K562 (cell line): ENCODE measurements around the gene ZDHHC18. TPM values are rescaled to one million over a fixed set of nuclear protein-coding genes. Genes with fewer than 3 reads are reported as not detected.

Experiments used
- DPF2 ChIP-seq: fragments of 450-650 bp; IDR thresholded peaks from 2 replicates; pipeline ENCODE4 v1.6.1; 2016
- KDM4B ChIP-seq, 2 experiments: fragments of 450-650 bp in 1 of 2; sonication (generic) in 1 of 2; IDR thresholded peaks; 2 replicates each; pipeline ENCODE4 v1.6.1; 2016 to 2017; ENCODE audit warnings: borderline replicate concordance in 2 of 2, antibody characterized with exemption in 1 of 2, low read depth in 1 of 2, mild to moderate bottlenecking in 1 of 2
- MYBL2 ChIP-seq, 2 experiments: fragments of 450-650 bp in 1 of 2; sonication (generic) in 1 of 2; formaldehyde crosslinking in 1 of 2; IDR thresholded peaks; 2 replicates each; pipeline versions ENCODE4 v1.6.1 to v1.8.1; 2017 to 2022; ENCODE audit warnings: borderline replicate concordance in 1 of 2, inconsistent platforms in 1 of 2, low read depth in 1 of 2, mild to moderate bottlenecking in 1 of 2, missing genetic modification reagents in 1 of 2, moderate library complexity in 1 of 2
- POLR2B ChIP-seq: fragments of 450-650 bp; IDR thresholded peaks from 2 replicates; pipeline ENCODE4 v1.6.1; 2018; ENCODE audit warnings: low read depth; ENCODE audit not compliant: partially characterized antibody
- SOX6 ChIP-seq: fragments of 450-650 bp; IDR thresholded peaks from 2 replicates; pipeline ENCODE4 v1.6.1; 2014; ENCODE audit warnings: mild to moderate bottlenecking
- ZNF212 ChIP-seq: fragments of 450-650 bp; formaldehyde crosslinking; IDR thresholded peaks from 2 replicates; pipeline ENCODE4 v1.4.0; 2020; ENCODE audit warnings: mild to moderate bottlenecking
- ZNF785 ChIP-seq: fragments of 250-450 bp; sonication (Bioruptor Pico); IDR thresholded peaks from 2 replicates; pipeline ENCODE4 v1.4.0; 2020; ENCODE audit warnings: mild to moderate bottlenecking
- polyA plus RNA-seq, 8 experiments: library from polyadenylated mRNA; depleted of rRNA in 4 of 8; stranded (reverse) in 5 of 8; unstranded in 3 of 8; fragments of >200 nt; fragmentation: Nextera tagmentation in 2 of 8; fragmentation: Illumina TruSeq in 1 of 8; extraction: Ambion mirVana in 2 of 8; extraction: Trizol in 1 of 8; gene quantifications; 2 replicates each; pipeline versions ENCODE4 v1.2.1 to v1.2.3, GENCODE V29; 2011 to 2014; ENCODE audit warnings: inconsistent platforms in 1 of 8, missing spikeins in 1 of 8
- total RNA-seq, 7 experiments: library from RNA; depleted of rRNA in 6 of 7; stranded (reverse); fragments of >200 nt in 6 of 7; fragmentation: Illumina TruSeq in 2 of 7; extraction: Trizol in 2 of 7; gene quantifications; 2 replicates each; pipeline versions ENCODE4 v1.2.1 to v1.2.3, GENCODE V29; 2011 to 2021; ENCODE audit warnings: low replicate concordance in 1 of 7
- TF ChIP-seq, protein P1 (sequence below): sonication (generic); formaldehyde crosslinking; IDR thresholded peaks from 2 replicates; pipeline ENCODE4 v1.8.1; 2022; ENCODE audit warnings: missing genetic modification reagents
- TF ChIP-seq, protein P2 (sequence below): sonication (generic); formaldehyde crosslinking; IDR thresholded peaks from 2 replicates; pipeline ENCODE4 v1.8.0; 2022; ENCODE audit warnings: mild to moderate bottlenecking, missing genetic modification reagents
- TF ChIP-seq, protein P3 (sequence below): fragments of 250-450 bp; sonication (Bioruptor Pico); IDR thresholded peaks from 2 replicates; pipeline ENCODE4 v1.5.0; 2020; ENCODE audit warnings: mild to moderate bottlenecking, borderline replicate concordance
- TF ChIP-seq, protein P4 (sequence below): sonication (generic); formaldehyde crosslinking; IDR thresholded peaks from 2 replicates; pipeline ENCODE4 v1.8.1; 2023; ENCODE audit warnings: mild to moderate bottlenecking, missing genetic modification reagents
- TF ChIP-seq, protein P5 (sequence below): fragments of 450-650 bp; IDR thresholded peaks from 2 replicates; pipeline ENCODE4 v1.6.1; 2017; ENCODE audit warnings: mild to moderate bottlenecking, moderate library complexity
- TF ChIP-seq, protein P6 (sequence below): sonication (generic); formaldehyde crosslinking; IDR thresholded peaks from 2 replicates; pipeline ENCODE4 v1.5.0; 2020; ENCODE audit warnings: missing genetic modification reagents

ZDHHC18 gene
- total and polyA plus RNA-seq, 9 of the 15 experiments (the other 6 are each of a cell fraction or from before 2014, with no cell fraction given) = 0.42 to 35.6 (median 15.8) TPM

DNA sequence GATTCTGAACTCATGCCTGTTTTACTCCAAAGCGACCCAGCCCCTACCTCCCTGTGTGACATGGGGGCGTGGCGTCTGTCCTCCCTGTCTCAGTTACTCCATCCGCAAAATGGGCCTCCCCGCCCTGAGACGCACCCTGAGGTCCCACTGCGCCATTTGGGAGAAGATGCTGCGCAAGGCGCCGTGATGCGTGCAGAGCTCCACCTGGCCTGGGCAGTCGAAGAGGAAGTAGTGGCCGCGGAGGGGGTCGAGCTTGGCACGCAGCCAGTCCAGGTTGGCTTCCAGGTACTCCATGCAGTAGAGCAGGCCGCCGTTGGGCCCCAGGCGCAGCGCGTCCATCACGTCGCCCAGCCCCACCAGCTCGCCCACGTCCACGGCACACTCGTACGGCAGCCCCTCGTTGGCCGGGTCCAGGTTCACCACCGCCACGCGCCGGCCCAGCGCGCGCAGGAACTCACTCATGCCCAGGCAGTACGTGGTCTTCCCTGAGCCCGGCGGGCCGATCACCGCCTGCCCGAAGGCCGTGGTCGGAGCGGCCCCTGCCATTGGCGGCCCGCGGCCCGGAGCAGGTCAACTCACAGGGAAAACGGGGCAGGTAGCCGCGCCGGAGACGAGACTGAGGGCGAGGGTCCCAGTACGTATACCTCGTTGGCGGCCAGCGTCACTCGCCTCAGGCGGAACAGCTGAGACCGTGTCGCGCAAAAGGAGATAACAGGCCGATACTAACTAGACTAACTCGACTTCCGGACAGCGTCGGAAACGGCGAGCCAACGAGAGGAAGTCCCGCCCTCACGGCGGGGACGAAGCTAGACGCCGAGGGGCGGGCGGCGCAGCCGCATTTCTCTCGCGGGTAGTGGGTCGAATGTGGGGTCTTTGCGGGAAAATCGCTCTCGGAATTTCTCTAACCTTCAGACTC lies 63.3 kb downstream of the ZDHHC18 start, which contains the start of gene GPN2 (continued):
- TF ChIP-seq KDM4B (IDR thresholded peaks at IDR 0.05; ENCODE audit: borderline replicate concordance in 2 of 2, low read depth in 1 of 2) = no peak; a peak in 1 of 4 replicates
- TF ChIP-seq, protein P1, sequence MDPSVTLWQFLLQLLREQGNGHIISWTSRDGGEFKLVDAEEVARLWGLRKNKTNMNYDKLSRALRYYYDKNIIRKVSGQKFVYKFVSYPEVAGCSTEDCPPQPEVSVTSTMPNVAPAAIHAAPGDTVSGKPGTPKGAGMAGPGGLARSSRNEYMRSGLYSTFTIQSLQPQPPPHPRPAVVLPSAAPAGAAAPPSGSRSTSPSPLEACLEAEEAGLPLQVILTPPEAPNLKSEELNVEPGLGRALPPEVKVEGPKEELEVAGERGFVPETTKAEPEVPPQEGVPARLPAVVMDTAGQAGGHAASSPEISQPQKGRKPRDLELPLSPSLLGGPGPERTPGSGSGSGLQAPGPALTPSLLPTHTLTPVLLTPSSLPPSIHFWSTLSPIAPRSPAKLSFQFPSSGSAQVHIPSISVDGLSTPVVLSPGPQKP (CRISPR knock-in tag) = no peak
- TF ChIP-seq DPF2 = peak; percentile 55; the same call in 1 of the 2 replicates
- TF ChIP-seq, protein P2, sequence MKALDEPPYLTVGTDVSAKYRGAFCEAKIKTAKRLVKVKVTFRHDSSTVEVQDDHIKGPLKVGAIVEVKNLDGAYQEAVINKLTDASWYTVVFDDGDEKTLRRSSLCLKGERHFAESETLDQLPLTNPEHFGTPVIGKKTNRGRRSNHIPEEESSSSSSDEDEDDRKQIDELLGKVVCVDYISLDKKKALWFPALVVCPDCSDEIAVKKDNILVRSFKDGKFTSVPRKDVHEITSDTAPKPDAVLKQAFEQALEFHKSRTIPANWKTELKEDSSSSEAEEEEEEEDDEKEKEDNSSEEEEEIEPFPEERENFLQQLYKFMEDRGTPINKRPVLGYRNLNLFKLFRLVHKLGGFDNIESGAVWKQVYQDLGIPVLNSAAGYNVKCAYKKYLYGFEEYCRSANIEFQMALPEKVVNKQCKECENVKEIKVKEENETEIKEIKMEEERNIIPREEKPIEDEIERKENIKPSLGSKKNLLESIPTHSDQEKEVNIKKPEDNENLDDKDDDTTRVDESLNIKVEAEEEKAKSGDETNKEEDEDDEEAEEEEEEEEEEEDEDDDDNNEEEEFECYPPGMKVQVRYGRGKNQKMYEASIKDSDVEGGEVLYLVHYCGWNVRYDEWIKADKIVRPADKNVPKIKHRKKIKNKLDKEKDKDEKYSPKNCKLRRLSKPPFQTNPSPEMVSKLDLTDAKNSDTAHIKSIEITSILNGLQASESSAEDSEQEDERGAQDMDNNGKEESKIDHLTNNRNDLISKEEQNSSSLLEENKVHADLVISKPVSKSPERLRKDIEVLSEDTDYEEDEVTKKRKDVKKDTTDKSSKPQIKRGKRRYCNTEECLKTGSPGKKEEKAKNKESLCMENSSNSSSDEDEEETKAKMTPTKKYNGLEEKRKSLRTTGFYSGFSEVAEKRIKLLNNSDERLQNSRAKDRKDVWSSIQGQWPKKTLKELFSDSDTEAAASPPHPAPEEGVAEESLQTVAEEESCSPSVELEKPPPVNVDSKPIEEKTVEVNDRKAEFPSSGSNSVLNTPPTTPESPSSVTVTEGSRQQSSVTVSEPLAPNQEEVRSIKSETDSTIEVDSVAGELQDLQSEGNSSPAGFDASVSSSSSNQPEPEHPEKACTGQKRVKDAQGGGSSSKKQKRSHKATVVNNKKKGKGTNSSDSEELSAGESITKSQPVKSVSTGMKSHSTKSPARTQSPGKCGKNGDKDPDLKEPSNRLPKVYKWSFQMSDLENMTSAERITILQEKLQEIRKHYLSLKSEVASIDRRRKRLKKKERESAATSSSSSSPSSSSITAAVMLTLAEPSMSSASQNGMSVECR = peak; percentile 97
- TF ChIP-seq, protein P3, sequence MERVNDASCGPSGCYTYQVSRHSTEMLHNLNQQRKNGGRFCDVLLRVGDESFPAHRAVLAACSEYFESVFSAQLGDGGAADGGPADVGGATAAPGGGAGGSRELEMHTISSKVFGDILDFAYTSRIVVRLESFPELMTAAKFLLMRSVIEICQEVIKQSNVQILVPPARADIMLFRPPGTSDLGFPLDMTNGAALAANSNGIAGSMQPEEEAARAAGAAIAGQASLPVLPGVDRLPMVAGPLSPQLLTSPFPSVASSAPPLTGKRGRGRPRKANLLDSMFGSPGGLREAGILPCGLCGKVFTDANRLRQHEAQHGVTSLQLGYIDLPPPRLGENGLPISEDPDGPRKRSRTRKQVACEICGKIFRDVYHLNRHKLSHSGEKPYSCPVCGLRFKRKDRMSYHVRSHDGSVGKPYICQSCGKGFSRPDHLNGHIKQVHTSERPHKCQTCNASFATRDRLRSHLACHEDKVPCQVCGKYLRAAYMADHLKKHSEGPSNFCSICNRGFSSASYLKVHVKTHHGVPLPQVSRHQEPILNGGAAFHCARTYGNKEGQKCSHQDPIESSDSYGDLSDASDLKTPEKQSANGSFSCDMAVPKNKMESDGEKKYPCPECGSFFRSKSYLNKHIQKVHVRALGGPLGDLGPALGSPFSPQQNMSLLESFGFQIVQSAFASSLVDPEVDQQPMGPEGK (CRISPR knock-in tag) = 0 out of 2 replicates have a peak, but pooled peaks have one; percentile 12
- peak; percentile 24; the same call in 1 of the 2 replicates for TF ChIP-seq SOX6
- peak; percentile 92 for TF ChIP-seq POLR2B
- TF ChIP-seq, protein P4, sequence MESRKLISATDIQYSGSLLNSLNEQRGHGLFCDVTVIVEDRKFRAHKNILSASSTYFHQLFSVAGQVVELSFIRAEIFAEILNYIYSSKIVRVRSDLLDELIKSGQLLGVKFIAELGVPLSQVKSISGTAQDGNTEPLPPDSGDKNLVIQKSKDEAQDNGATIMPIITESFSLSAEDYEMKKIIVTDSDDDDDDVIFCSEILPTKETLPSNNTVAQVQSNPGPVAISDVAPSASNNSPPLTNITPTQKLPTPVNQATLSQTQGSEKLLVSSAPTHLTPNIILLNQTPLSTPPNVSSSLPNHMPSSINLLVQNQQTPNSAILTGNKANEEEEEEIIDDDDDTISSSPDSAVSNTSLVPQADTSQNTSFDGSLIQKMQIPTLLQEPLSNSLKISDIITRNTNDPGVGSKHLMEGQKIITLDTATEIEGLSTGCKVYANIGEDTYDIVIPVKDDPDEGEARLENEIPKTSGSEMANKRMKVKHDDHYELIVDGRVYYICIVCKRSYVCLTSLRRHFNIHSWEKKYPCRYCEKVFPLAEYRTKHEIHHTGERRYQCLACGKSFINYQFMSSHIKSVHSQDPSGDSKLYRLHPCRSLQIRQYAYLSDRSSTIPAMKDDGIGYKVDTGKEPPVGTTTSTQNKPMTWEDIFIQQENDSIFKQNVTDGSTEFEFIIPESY (CRISPR knock-in tag) = peak; percentile 89
- TF ChIP-seq, protein P5, sequence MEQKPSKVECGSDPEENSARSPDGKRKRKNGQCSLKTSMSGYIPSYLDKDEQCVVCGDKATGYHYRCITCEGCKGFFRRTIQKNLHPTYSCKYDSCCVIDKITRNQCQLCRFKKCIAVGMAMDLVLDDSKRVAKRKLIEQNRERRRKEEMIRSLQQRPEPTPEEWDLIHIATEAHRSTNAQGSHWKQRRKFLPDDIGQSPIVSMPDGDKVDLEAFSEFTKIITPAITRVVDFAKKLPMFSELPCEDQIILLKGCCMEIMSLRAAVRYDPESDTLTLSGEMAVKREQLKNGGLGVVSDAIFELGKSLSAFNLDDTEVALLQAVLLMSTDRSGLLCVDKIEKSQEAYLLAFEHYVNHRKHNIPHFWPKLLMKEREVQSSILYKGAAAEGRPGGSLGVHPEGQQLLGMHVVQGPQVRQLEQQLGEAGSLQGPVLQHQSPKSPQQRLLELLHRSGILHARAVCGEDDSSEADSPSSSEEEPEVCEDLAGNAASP = no peak
- TF ChIP-seq ZNF785 = no peak
- no peak for TF ChIP-seq MYBL2 (IDR thresholded peaks at IDR 0.05; ENCODE audit: low read depth)
- peak; percentile 85; the same call in 1 of the 2 replicates for TF ChIP-seq MYBL2 (CRISPR knock-in tag; IDR thresholded peaks at IDR 0.05; ENCODE audit: borderline replicate concordance)
- TF ChIP-seq ZNF212 (CRISPR knock-in tag) = no peak
- TF ChIP-seq, protein P6, sequence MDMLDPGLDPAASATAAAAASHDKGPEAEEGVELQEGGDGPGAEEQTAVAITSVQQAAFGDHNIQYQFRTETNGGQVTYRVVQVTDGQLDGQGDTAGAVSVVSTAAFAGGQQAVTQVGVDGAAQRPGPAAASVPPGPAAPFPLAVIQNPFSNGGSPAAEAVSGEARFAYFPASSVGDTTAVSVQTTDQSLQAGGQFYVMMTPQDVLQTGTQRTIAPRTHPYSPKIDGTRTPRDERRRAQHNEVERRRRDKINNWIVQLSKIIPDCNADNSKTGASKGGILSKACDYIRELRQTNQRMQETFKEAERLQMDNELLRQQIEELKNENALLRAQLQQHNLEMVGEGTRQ (CRISPR knock-in tag) = no peak
